GM06990 (cell line): Measurements from ENCODE around the gene GALK2.

Experiments
- DNase-seq: peaks from one replicate; pipeline ENCODE4 v3.0.0-alpha.2; 2011; ENCODE audit not compliant: insufficient read length; ENCODE audit errors: extremely low read depth
- H3K27me3 ChIP-seq: replicated peaks from 2 replicates; pipeline ENCODE4 v1.6.0; 2011; ENCODE audit warnings: low read length; ENCODE audit not compliant: control insufficient read depth, insufficient read depth
- H3K36me3 ChIP-seq: 2 replicates; pipeline ENCODE4 v1.5.1; 2011; ENCODE audit warnings: low read length; ENCODE audit not compliant: control insufficient read depth, insufficient read depth
- H3K4me3 ChIP-seq: replicated peaks from 2 replicates; pipeline ENCODE4 v1.5.1; 2011; ENCODE audit warnings: low read depth, mild to moderate bottlenecking, control low read depth, low read length
- CTCF ChIP-seq: IDR thresholded peaks from 2 replicates; pipeline ENCODE4 v1.5.1; 2011; ENCODE audit warnings: low read length, control low read depth, mild to moderate bottlenecking, inconsistent platforms; ENCODE audit not compliant: insufficient read depth, poor library complexity, severe bottlenecking

Gene GALK2

GRCh38 chr15:49145651-49146609 lies 24.1 kb upstream of the GALK2 start:
- Histone ChIP-seq H3K27me3 (no peaks in the 10 kb centered on the region), H3K36me3 (peaks cover 6% of the 10 kb centered on the region), H3K4me3 (no peak overlapping the region)
- DNase-seq = no peak
- TF ChIP-seq CTCF = peak; percentile 74

GRCh38 chr15:49148298-49148697 lies 21.7 kb upstream of the GALK2 start:
- H3K4me3 ChIP-seq = no peak overlapping the region
- DNase-seq = no peak
- no peak for TF ChIP-seq CTCF
- H3K36me3 ChIP-seq = no peaks in the 10 kb centered on the region; the same call in none of the 2 replicates
- no peaks in the 10 kb centered on the region for H3K27me3 ChIP-seq

- Histone ChIP-seq H3K36me3 (no peaks in the 10 kb centered on the region; the same call in 1 of the 2 replicates), H3K4me3 (no peak overlapping the region)
Observed at GRCh38 chr15:49148727-49149126, 21.3 kb upstream of the GALK2 start.

GRCh38 chr15:49151831-49152230 lies 18.2 kb upstream of the GALK2 start:
- no peaks in the 10 kb centered on the region for H3K27me3 ChIP-seq
- no peak for TF ChIP-seq CTCF
- H3K36me3 ChIP-seq = no peaks in the 10 kb centered on the region; the same call in 1 of the 2 replicates
- no peak overlapping the region for H3K4me3 ChIP-seq
- DNase-seq = no peak

More at GRCh38 chr15:49148727-49149126, 21.3 kb upstream of the GALK2 start:
- no peak for TF ChIP-seq CTCF
- DNase-seq = no peak
- no peaks in the 10 kb centered on the region for H3K27me3 ChIP-seq

- Histone ChIP-seq H3K4me3 (no peak overlapping the region; the same call in 1 of the 2 replicates), H3K27me3 (no peaks in the 10 kb centered on the region), H3K36me3 (no peaks in the 10 kb centered on the region; the same call in 1 of the 2 replicates)
- no peak for TF ChIP-seq CTCF
- no peak for DNase-seq
Observed at GRCh38 chr15:49152552-49153312, 17.3 kb upstream of the GALK2 start.
